ENCODE data around the gene PTTG1IP. TPM values are rescaled to one million over a fixed set of nuclear protein-coding genes. Genes with fewer than 3 reads are reported as not detected.

Gene PTTG1IP
- polyA plus RNA-seq, 1 experiment, result 249 TPM

DNA sequence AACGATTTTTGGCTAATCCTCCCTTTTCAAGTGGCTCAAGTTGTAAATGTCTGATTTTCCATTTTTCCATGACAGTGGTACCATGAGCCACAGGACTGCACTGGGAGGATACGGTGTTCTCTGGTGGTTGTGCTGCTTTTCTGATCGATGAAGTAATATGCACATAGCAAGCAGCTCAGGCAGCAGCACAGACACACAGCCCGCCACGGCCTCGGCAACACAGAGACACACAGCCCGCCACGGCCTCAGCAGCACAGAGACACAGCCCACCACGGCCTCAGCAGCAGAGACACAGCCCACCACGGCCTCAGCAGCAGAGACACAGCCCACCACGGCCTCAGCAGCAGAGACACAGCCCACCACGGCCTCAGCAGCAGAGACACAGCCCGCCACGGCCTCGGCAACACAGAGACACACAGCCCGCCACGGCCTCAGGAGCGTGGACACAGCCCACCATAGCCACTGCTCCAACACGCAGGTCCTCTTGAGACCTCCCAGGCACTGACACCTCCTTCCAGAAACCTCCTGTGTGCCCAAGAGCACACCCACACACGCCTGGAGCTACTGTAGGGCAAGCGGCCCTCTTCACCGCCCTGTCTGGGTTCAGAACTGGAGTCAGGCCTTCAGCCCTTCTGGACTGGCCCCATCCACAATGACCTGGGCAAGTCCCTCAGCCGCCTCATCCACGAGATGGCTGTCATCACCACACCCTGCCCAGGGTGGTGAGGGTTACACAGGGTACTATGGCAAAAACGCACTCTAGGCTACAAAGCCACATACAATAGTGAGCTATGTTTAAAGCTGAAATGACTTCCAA is 10.4 kb downstream of the PTTG1IP start:
- H3K27me3 ChIP-seq (ENCODE audit: control insufficient read depth, insufficient read depth, low read length), result no peaks in the 10 kb centered on the region
- ChIA-PET POLR2A (no interaction called here), CTCF (no interaction called here)

DNA sequence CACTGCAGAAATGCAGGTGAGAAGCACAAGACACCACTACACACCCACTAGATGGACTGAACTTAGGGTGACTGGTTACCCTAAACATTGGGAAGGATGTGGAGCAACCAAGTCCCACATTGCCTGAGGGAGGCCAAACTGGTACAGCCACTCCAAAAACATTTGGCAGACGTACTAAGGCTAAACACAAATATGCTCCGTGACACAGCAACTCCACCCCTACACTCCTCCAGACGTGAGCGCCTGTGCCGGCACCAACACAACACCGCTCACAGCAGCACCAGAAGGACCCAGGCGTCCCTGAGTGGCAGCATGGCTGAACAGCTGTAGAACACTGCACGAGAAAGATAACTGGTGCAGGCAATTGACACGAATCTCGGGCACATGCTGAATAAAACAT is 14.7 kb downstream of the PTTG1IP start:
- no peaks in the 10 kb centered on the region for H3K27me3 ChIP-seq (ENCODE audit: control insufficient read depth, insufficient read depth, low read length)
- DNase-seq (ENCODE audit: low read depth, low spot score), result no peak
- TF ChIP-seq, protein P1, sequence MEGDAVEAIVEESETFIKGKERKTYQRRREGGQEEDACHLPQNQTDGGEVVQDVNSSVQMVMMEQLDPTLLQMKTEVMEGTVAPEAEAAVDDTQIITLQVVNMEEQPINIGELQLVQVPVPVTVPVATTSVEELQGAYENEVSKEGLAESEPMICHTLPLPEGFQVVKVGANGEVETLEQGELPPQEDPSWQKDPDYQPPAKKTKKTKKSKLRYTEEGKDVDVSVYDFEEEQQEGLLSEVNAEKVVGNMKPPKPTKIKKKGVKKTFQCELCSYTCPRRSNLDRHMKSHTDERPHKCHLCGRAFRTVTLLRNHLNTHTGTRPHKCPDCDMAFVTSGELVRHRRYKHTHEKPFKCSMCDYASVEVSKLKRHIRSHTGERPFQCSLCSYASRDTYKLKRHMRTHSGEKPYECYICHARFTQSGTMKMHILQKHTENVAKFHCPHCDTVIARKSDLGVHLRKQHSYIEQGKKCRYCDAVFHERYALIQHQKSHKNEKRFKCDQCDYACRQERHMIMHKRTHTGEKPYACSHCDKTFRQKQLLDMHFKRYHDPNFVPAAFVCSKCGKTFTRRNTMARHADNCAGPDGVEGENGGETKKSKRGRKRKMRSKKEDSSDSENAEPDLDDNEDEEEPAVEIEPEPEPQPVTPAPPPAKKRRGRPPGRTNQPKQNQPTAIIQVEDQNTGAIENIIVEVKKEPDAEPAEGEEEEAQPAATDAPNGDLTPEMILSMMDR (IDR thresholded peaks at IDR 0.05; ENCODE audit: low read depth, low read length), result no peak
- ChIA-PET CTCF (no interaction called here), POLR2A (no interaction called here)
- H3K9me3 ChIP-seq (ENCODE audit: control insufficient read depth, insufficient read depth, low read length), result no peaks in the 10 kb centered on the region; the same call in 1 of the 2 replicates
- no peak overlapping the region for H3K4me3 ChIP-seq (ENCODE audit: low read depth, low read length)
- H3K27ac ChIP-seq (ENCODE audit: low read depth, low read length), result no peak overlapping the region

More for the DNA sequence above, 10.4 kb downstream of the PTTG1IP start:
- TF ChIP-seq, protein P1 (IDR thresholded peaks at IDR 0.05; ENCODE audit: low read depth, low read length), result no peak
- H3K27ac ChIP-seq (ENCODE audit: low read depth, low read length), result no peak overlapping the region
- H3K4me3 ChIP-seq (ENCODE audit: low read depth, low read length), result no peak overlapping the region
- H3K9me3 ChIP-seq (ENCODE audit: control insufficient read depth, insufficient read depth, low read length), result no peaks in the 10 kb centered on the region; the same call in 1 of the 2 replicates
- no peak for DNase-seq (ENCODE audit: low read depth, low spot score)

DNA sequence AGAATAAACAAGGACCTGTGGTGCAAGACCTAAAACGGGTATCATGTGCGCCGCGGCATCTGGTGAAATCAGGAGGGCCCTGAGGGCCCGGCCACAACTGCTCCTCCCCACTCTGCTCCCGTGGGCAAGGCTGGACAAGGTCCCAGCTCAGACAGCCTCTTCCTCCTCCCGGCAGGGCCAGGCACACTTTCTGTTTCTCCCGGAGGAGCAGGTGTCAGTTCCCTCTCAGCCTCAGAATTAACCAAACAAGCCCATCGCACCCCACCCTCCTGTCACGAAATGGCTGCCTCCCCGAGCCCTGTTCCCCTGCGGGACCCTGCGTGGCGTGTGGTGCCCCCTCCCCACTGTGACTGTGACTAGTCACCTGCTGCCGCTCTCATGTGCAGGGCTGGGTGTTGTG is 15.2 kb downstream of the PTTG1IP start:
- Histone ChIP-seq H3K9me3 (ENCODE audit: control insufficient read depth, insufficient read depth, low read length) (no peaks in the 10 kb centered on the region; the same call in 1 of the 2 replicates), H3K27ac (ENCODE audit: low read depth, low read length) (no peak overlapping the region), H3K4me3 (ENCODE audit: low read depth, low read length) (no peak overlapping the region), H3K27me3 (ENCODE audit: control insufficient read depth, insufficient read depth, low read length) (no peaks in the 10 kb centered on the region)
- CTCF ChIA-PET, result interaction anchor here (0.9 to 1.2 kb wide), 2 partner anchors 12 to 65 kb away, joined by 3 to 4 read pairs; no protein-coding TSS in a partner anchor
- no peak for DNase-seq (ENCODE audit: low read depth, low spot score)
- POLR2A ChIA-PET, result no interaction called here
- TF ChIP-seq, protein P1 (IDR thresholded peaks at IDR 0.05; ENCODE audit: low read depth, low read length), result no peak

DNA sequence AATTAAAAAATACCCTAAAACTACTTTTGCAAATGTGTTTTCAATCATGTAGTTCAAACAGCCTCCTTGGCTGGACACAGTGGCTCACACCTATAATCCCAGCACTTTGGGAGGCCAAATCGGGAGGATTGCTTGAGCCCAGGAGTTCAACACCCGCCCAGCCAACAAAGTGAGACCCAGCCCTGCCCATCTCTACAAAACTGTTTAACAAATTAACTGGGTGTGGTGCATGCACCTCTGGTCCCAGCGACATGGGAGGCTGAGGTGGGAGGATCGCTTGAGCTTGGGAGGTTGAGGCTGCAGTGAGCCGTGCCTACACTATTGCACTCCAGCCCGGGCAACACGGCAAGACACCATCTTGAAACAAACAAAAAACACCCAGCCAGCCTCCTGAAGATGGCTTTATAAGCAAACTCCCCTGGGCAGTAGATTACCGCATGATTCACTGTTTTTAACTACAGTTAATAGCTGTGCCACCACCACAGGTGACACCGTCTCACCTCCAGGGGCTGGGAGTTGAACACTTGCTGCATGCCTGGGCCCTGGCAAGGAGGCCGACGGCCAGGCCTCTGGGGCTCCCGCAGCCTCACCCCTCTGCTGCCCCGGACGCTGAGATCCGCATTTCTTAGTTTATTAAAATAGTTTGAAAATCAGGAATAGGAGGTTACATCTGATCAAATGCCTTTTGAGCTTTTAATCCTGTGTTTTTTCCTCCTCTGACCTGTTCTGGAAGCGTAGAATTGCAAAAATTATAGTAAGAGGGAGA is 16.2 kb downstream of the PTTG1IP start:
- H3K4me3 ChIP-seq (ENCODE audit: low read depth, low read length), result no peak overlapping the region
- ChIA-PET POLR2A (no interaction called here), CTCF (interaction anchor here (0.9 to 1.2 kb wide), 2 partner anchors 11 to 64 kb away, joined by 3 to 4 read pairs; no protein-coding TSS in a partner anchor)
- no peak for DNase-seq (ENCODE audit: low read depth, low spot score)
- H3K27me3 ChIP-seq (ENCODE audit: control insufficient read depth, insufficient read depth, low read length), result no peaks in the 10 kb centered on the region
- no peak overlapping the region for H3K27ac ChIP-seq (ENCODE audit: low read depth, low read length)
- TF ChIP-seq, protein P1 (IDR thresholded peaks at IDR 0.05; ENCODE audit: low read depth, low read length), result no peak
- H3K9me3 ChIP-seq (ENCODE audit: control insufficient read depth, insufficient read depth, low read length), result no peaks in the 10 kb centered on the region; the same call in 1 of the 2 replicates

DNA sequence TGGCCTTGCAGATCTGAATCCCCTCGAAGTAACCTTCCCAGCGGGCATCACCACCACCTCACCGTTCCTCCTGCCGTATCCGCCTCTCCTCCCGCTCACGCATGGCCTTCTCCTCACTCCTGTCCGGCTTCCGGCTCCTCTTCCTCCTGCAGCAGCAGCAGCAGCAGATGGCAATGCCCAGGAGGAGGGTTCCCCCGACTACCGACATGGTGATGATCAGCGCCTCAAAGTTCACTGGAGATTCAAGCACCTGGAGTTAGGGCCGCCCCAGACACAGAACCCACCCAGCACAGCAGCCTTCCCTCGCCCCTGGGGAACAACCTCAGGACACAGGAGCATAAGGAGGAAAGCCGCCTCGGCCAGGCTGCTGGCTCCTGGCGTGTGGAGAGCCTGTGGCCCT is 17.4 kb downstream of the PTTG1IP start:
- Histone ChIP-seq H3K4me3 (ENCODE audit: low read depth, low read length) (no peak overlapping the region), H3K9me3 (ENCODE audit: control insufficient read depth, insufficient read depth, low read length) (no peaks in the 10 kb centered on the region; the same call in 1 of the 2 replicates), H3K27ac (ENCODE audit: low read depth, low read length) (no peak overlapping the region), H3K27me3 (ENCODE audit: control insufficient read depth, insufficient read depth, low read length) (no peaks in the 10 kb centered on the region)
- TF ChIP-seq, protein P1 (IDR thresholded peaks at IDR 0.05; ENCODE audit: low read depth, low read length), result no peak
- no peak for DNase-seq (ENCODE audit: low read depth, low spot score)
- POLR2A ChIA-PET, result no interaction called here
- CTCF ChIA-PET, result no interaction called here

Measured in AG04450 (cell line).